Fibroblast of villous mesenchyme (primary cell): ENCODE data around the gene BTBD17. TPM values are rescaled to one million over a fixed set of nuclear protein-coding genes. Genes with fewer than 3 reads are reported as not detected.

Experiments used
- DNase-seq: peaks from one replicate; pipeline ENCODE4 v3.0.0-alpha.2; 2010; ENCODE audit warnings: low read depth
- H3K4me3 ChIP-seq: 2 replicates; pipeline ENCODE4 v1.5.1; 2011; ENCODE audit warnings: low read depth, mild to moderate bottlenecking, low read length
- CTCF ChIP-seq: IDR thresholded peaks from 2 replicates; pipeline ENCODE4 v1.5.1; 2012; ENCODE audit warnings: low read depth, mild to moderate bottlenecking, low read length; ENCODE audit not compliant: insufficient read depth
- total RNA-seq: library from RNA; depleted of rRNA; stranded (reverse); fragments of >200 nt; gene quantifications from 2 replicates; pipeline ENCODE4 v1.2.3, GENCODE V29; 2012

The BTBD17 gene
- total RNA-seq, 1 donor, result not detected

GRCh38 chr17:74387365-74388218 is 25.9 kb upstream of the BTBD17 start:
- no peak overlapping the region for H3K4me3 ChIP-seq
- no peak for DNase-seq
- no peak for TF ChIP-seq CTCF

GRCh38 chr17:74386386-74386785 is 24.7 kb upstream of the BTBD17 start:
- peak; percentile 6 for DNase-seq
- TF ChIP-seq CTCF, result no peak
- H3K4me3 ChIP-seq, result no peak overlapping the region

GRCh38 chr17:74385201-74385600 is 23.5 kb upstream of the BTBD17 start:
- no peak overlapping the region for H3K4me3 ChIP-seq
- DNase-seq, result no peak
- no peak for TF ChIP-seq CTCF

- no peak for DNase-seq
- H3K4me3 ChIP-seq, result no peak overlapping the region
- TF ChIP-seq CTCF, result no peak
These were observed 21.5 kb upstream of the BTBD17 start for GRCh38 chr17:74383141-74383540.

GRCh38 chr17:74380959-74381808 is 19.5 kb upstream of the BTBD17 start:
- TF ChIP-seq CTCF, result no peak
- no peak overlapping the region for H3K4me3 ChIP-seq
- no peak for DNase-seq

- TF ChIP-seq CTCF, result no peak
- DNase-seq, result no peak
- no peak overlapping the region for H3K4me3 ChIP-seq
These were observed 18.7 kb upstream of the BTBD17 start for GRCh38 chr17:74380086-74380958.
